Measurements from ENCODE around the gene NUP188. TPM values are rescaled to one million over a fixed set of nuclear protein-coding genes. Genes with fewer than 3 reads are reported as not detected.

The NUP188 gene
- total and polyA plus RNA-seq, 2 donors (not counting 3 experiments of a cell fraction or from before 2014, with no cell fraction given), result 62.7 to 66.2 TPM

GRCh38 chr9:129026442-129027223 is 79.1 kb downstream of the NUP188 start:
- peaks cover 27% of the 10 kb centered on the region for H3K79me2 ChIP-seq (ENCODE audit: control insufficient read depth, insufficient read depth, low read length)
- H3K27ac ChIP-seq (ENCODE audit: insufficient read depth, low read depth, low read length), result no peak overlapping the region
- dilution Hi-C loops (cut with MboI; ENCODE audit: extremely low pct_ligation_motif_present, low sequenced_read_pairs), result no loop called here
- H3K27me3 ChIP-seq (ENCODE audit: control insufficient read depth in 2 of 2, insufficient read depth in 2 of 2, low read length in 2 of 2), result no peaks in the 10 kb centered on the region
- H2AFZ ChIP-seq (ENCODE audit: low read depth, low read length), result no peak overlapping the region
- no peaks in the 10 kb centered on the region for H3K36me3 ChIP-seq (ENCODE audit: control insufficient read depth in 2 of 2, extremely low read depth in 1 of 2, insufficient read depth in 2 of 2, low read length in 2 of 2)
- no peaks in the 10 kb centered on the region for H3K9me1 ChIP-seq (replicated peaks; ENCODE audit: control insufficient read depth, extremely low read depth, insufficient read depth, low read length)
- FAIRE-seq (no peak), DNase-seq (ENCODE audit: low read depth, low spot score) (no peak)
- peaks cover 7% of the 10 kb centered on the region for H3K4me1 ChIP-seq (ENCODE audit: control insufficient read depth, extremely low read depth, insufficient read depth, low read length)
- no peak for TF ChIP-seq MAX (IDR thresholded peaks at IDR 0.05; ENCODE audit: insufficient read depth, insufficient read length)
- no peak for TF ChIP-seq POLR2A (IDR thresholded peaks at IDR 0.05; ENCODE audit: low read depth, low read length)
- no peak for TF ChIP-seq GATA2 (IDR thresholded peaks at IDR 0.05; ENCODE audit: insufficient read depth, insufficient read length, low read depth, low read length)
- TF ChIP-seq CTCF (IDR thresholded peaks at IDR 0.05; ENCODE audit: extremely low read depth in 1 of 2, insufficient read depth in 1 of 2, low read depth in 1 of 2, low read length in 2 of 2), result no peak
- no peak for TF ChIP-seq EZH2 (IDR thresholded peaks at IDR 0.05; ENCODE audit: borderline replicate concordance, low read depth, low read length, severe bottlenecking)
- TF ChIP-seq POLR2AphosphoS5 (IDR thresholded peaks at IDR 0.05; ENCODE audit: insufficient read depth, low read depth, low read length), result no peak
- no peak for TF ChIP-seq JUN (IDR thresholded peaks at IDR 0.05; ENCODE audit: borderline replicate concordance, insufficient read depth, insufficient read length, low read depth)
- no peak for TF ChIP-seq MYC (IDR thresholded peaks at IDR 0.05; ENCODE audit: low read depth, low read length)
- no peak for TF ChIP-seq FOS (IDR thresholded peaks at IDR 0.05; ENCODE audit: borderline replicate concordance, insufficient read depth, low read length)
- no peaks in the 10 kb centered on the region for H3K9me3 ChIP-seq (replicated peaks; ENCODE audit: control insufficient read depth, insufficient read depth, low read length)
- ChIA-PET CTCF (no interaction called here), POLR2A (no interaction called here)
- H3K4me3 ChIP-seq (replicated peaks in 1 of 3; ENCODE audit: insufficient read depth in 1 of 3, low read depth in 1 of 3, low read length in 3 of 3), result no peak overlapping the region
- intact Hi-C loops (cut with micrococcal nuclease), result loop anchor here (5.0 to 10.0 kb wide), 2 partner anchors 79 to 292 kb away; partner anchors contain the start of genes DOLK and NUP188
- H4K20me1 ChIP-seq (replicated peaks; ENCODE audit: control insufficient read depth, extremely low read depth, insufficient read depth, low read length), result no peaks in the 10 kb centered on the region
- no peak overlapping the region for H3K4me2 ChIP-seq (ENCODE audit: insufficient read depth, low read length)
- BruUV-seq (replicated peaks), result TSS peak; percentile 11
- H3K9ac ChIP-seq (replicated peaks; ENCODE audit: extremely low read depth, insufficient read depth, low read length), result no peak overlapping the region

Data from endothelial cell of umbilical vein (primary cell).